Astrocyte (in vitro differentiated cells and primary cell): Measurements from ENCODE around the gene GRIN3A. TPM values are rescaled to one million over a fixed set of nuclear protein-coding genes. Genes with fewer than 3 reads are reported as not detected.

Experiments used
- DNase-seq: peaks from one replicate; pipeline ENCODE4 v3.0.0-alpha.2; 2010; ENCODE audit warnings: low read depth
- FAIRE-seq: peaks from 2 replicates; lab custom pipeline; 2011; peaks lifted over from hg19 to GRCh38; lab: Jason Lieb, UNC
- H2AFZ ChIP-seq: 2 replicates; pipeline ENCODE4 v1.6.0; 2012; ENCODE audit warnings: low read depth, low read length, inconsistent platforms
- H3K27ac ChIP-seq: 2 replicates; pipeline ENCODE4 v1.5.1; 2011; ENCODE audit warnings: low read depth, low read length, inconsistent platforms
- H3K27me3 ChIP-seq: 2 replicates; pipeline ENCODE4 v1.6.0; 2011; ENCODE audit warnings: low read length, inconsistent platforms; ENCODE audit not compliant: insufficient read depth
- H3K36me3 ChIP-seq: 2 replicates; pipeline ENCODE4 v1.5.1; 2011; ENCODE audit warnings: low read length, inconsistent platforms; ENCODE audit not compliant: insufficient read depth
- H3K4me1 ChIP-seq: 2 replicates; pipeline ENCODE4 v1.5.1; 2011; ENCODE audit warnings: low read length, inconsistent platforms; ENCODE audit not compliant: insufficient read depth
- H3K4me2 ChIP-seq: 2 replicates; pipeline ENCODE4 v1.6.0; 2012; ENCODE audit warnings: low read length, inconsistent platforms
- H3K4me3 ChIP-seq: 2 replicates; pipeline ENCODE4 v1.5.1; 2011; ENCODE audit warnings: low read depth, mild to moderate bottlenecking, low read length, inconsistent platforms; ENCODE audit not compliant: insufficient read depth
- H3K79me2 ChIP-seq: 2 replicates; pipeline ENCODE4 v1.6.0; 2012; ENCODE audit warnings: mild to moderate bottlenecking, low read length, inconsistent platforms; ENCODE audit not compliant: insufficient read depth
- H3K9ac ChIP-seq: 2 replicates; pipeline ENCODE4 v1.6.0; 2012; ENCODE audit warnings: mild to moderate bottlenecking, low read length, inconsistent platforms
- H3K9me3 ChIP-seq: 2 replicates; pipeline ENCODE4 v1.5.1; 2012; ENCODE audit warnings: low read depth, mild to moderate bottlenecking, low read length, inconsistent platforms; ENCODE audit not compliant: insufficient read depth
- H4K20me1 ChIP-seq: 2 replicates; pipeline ENCODE4 v1.6.0; 2012; ENCODE audit warnings: low read length, inconsistent platforms; ENCODE audit not compliant: insufficient read depth
- H3K27ac Mint-ChIP-seq: one replicate; pipeline ENCODE4 v1.8.0; 2021; ENCODE audit warnings: mild to moderate bottlenecking, mixed read lengths; ENCODE audit not compliant: unreplicated experiment
- H3K27me3 Mint-ChIP-seq: one replicate; pipeline ENCODE4 v1.8.0; 2021; ENCODE audit warnings: low read depth, mixed read lengths; ENCODE audit not compliant: unreplicated experiment
- H3K36me3 Mint-ChIP-seq: one replicate; pipeline ENCODE4 v1.8.0; 2021; ENCODE audit warnings: low read depth, mixed read lengths; ENCODE audit not compliant: unreplicated experiment
- H3K4me1 Mint-ChIP-seq: one replicate; pipeline ENCODE4 v1.8.0; 2021; ENCODE audit warnings: low read depth, mixed read lengths; ENCODE audit not compliant: unreplicated experiment
- H3K4me3 Mint-ChIP-seq: one replicate; pipeline ENCODE4 v1.8.0; 2021; ENCODE audit warnings: mild to moderate bottlenecking, moderate library complexity, mixed read lengths; ENCODE audit not compliant: unreplicated experiment
- H3K9me3 Mint-ChIP-seq: one replicate; pipeline ENCODE4 v1.8.0; 2021; ENCODE audit warnings: mild to moderate bottlenecking, mixed read lengths; ENCODE audit not compliant: unreplicated experiment
- CTCF ChIP-seq: IDR thresholded peaks from 2 replicates; pipeline ENCODE4 v1.5.1; 2011; ENCODE audit warnings: low read depth, mild to moderate bottlenecking, inconsistent platforms, low read length, moderate library complexity; ENCODE audit not compliant: insufficient read depth
- EZH2 ChIP-seq: IDR thresholded peaks from 2 replicates; pipeline ENCODE4 v1.6.1; 2012; ENCODE audit warnings: mild to moderate bottlenecking, low read length, inconsistent platforms; ENCODE audit not compliant: insufficient read depth
- total RNA-seq: library from RNA; stranded (reverse); gene quantifications from 2 replicates; pipeline ENCODE4 v1.2.1, GENCODE V29; 2021

The GRIN3A gene
- total RNA-seq, 1 donor from 2014 or later: not detected

GRCh38 chr9:101691657-101692056, 46.8 kb downstream of the GRIN3A start:
- Histone ChIP-seq H3K9ac (no peak overlapping the region), H4K20me1 (no peaks in the 10 kb centered on the region), H3K4me2 (no peak overlapping the region), H3K9me3 (no peaks in the 10 kb centered on the region), H2AFZ (no peak overlapping the region), H3K36me3 (no peaks in the 10 kb centered on the region), H3K79me2 (no peaks in the 10 kb centered on the region), H3K27ac (no peak overlapping the region), H3K4me3 (no peak overlapping the region), H3K4me1 (no peaks in the 10 kb centered on the region), H3K27me3 (no peaks in the 10 kb centered on the region)
- no peaks in the 10 kb centered on the region for H3K4me1 Mint-ChIP-seq
- FAIRE-seq (no peak), DNase-seq (no peak)
- TF ChIP-seq EZH2: no peak
- no peak for TF ChIP-seq CTCF
- no peaks in the 10 kb centered on the region for H3K9me3 Mint-ChIP-seq
- H3K27ac Mint-ChIP-seq: no peak overlapping the region
- no peaks in the 10 kb centered on the region for H3K36me3 Mint-ChIP-seq
- H3K4me3 Mint-ChIP-seq: no peak overlapping the region
- H3K27me3 Mint-ChIP-seq: no peaks in the 10 kb centered on the region

GRCh38 chr9:101689039-101689438, 49.4 kb downstream of the GRIN3A start:
- H3K4me2 ChIP-seq: no peak overlapping the region
- H3K4me3 Mint-ChIP-seq: no peak overlapping the region
- no peak for DNase-seq

More at GRCh38 chr9:101689039-101689438, 49.4 kb downstream of the GRIN3A start:
- Histone ChIP-seq H3K9me3 (no peaks in the 10 kb centered on the region), H2AFZ (no peak overlapping the region), H3K79me2 (no peaks in the 10 kb centered on the region), H3K4me1 (no peaks in the 10 kb centered on the region), H3K9ac (no peak overlapping the region), H3K36me3 (no peaks in the 10 kb centered on the region), H3K27ac (no peak overlapping the region), H3K4me3 (no peak overlapping the region), H3K27me3 (no peaks in the 10 kb centered on the region), H4K20me1 (no peaks in the 10 kb centered on the region)
- Mint-ChIP-seq H3K27ac (no peak overlapping the region), H3K9me3 (no peaks in the 10 kb centered on the region), H3K36me3 (no peaks in the 10 kb centered on the region), H3K27me3 (no peaks in the 10 kb centered on the region), H3K4me1 (no peaks in the 10 kb centered on the region)
- no peak for TF ChIP-seq CTCF
- no peak for TF ChIP-seq EZH2
- FAIRE-seq: no peak
